Gastroesophageal sphincter (tissue), 4 donors: ENCODE data around the gene RNF150. TPM values are rescaled to one million over a fixed set of nuclear protein-coding genes. Genes with fewer than 3 reads are reported as not detected.
"Not testable (repeated sequence)": the region's sequence is repeated elsewhere in the genome, so short reads cannot be mapped to it uniquely, and the experiment has no call there.

Source experiments
- ATAC-seq: fragments of 150-250 bp; one replicate; pipeline ENCODE4 v1.9.1; 2016; ENCODE audit warnings: mild to moderate bottlenecking, moderate library complexity
- H3K27ac ChIP-seq, 4 donors: fragments of 200-600 bp; sonication (generic) in 3 of 4; 1 replicate in 3 of 4; 2 replicates in 1 of 4; pipeline ENCODE4 v1.5.1; 2016 to 2019
- H3K27me3 ChIP-seq: fragments of 200-600 bp; sonication (generic); one replicate; pipeline ENCODE4 v1.5.1; 2019
- H3K36me3 ChIP-seq, 2 donors: fragments of 200-600 bp; sonication (generic); one replicate each; pipeline ENCODE4 v1.5.1; 2019; ENCODE audit warnings: control low read depth in 1 of 2
- H3K4me1 ChIP-seq, 3 donors: fragments of 200-600 bp; sonication (generic); 1 replicate in 2 of 3; 2 replicates in 1 of 3; pipeline ENCODE4 v1.5.1; 2016 to 2019; ENCODE audit warnings: control low read depth in 2 of 3
- H3K4me3 ChIP-seq, 2 donors: fragments of 200-600 bp; sonication (generic); one replicate each; pipeline ENCODE4 v1.5.1; 2019; ENCODE audit warnings: mild to moderate bottlenecking in 1 of 2, moderate library complexity in 1 of 2
- H3K9me3 ChIP-seq, 3 donors: fragments of 200-600 bp; sonication (generic); one replicate each; pipeline ENCODE4 v1.5.1; 2017 to 2019; ENCODE audit warnings: control low read depth in 2 of 3
- POLR2AphosphoS5 ChIP-seq: sonication (generic); formaldehyde crosslinking; IDR thresholded peaks from one replicate; pipeline ENCODE4 v1.6.1; 2017; ENCODE audit warnings: antibody characterized with exemption
- WGBS, 2 donors: methylation state at CpG; one replicate each; pipeline ENCODE4 v1.1.5; 2018; ENCODE audit warnings: low coverage in 1 of 2; 5-methylcytosine and 5-hydroxymethylcytosine counted together
- total RNA-seq, 4 donors: library from RNA; depleted of rRNA; stranded (reverse); fragments of >200 nt; gene quantifications; one replicate each; pipeline ENCODE4 v1.1.0, GENCODE V29; 2016
- TF ChIP-seq, protein P1 (sequence below), 4 experiments: fragments of 200-600 bp in 2 of 4; fragments of 450-650 bp in 2 of 4; sonication (generic) in 1 of 4; IDR thresholded peaks; one replicate each; pipeline ENCODE4 v1.5.1; 2017 to 2019; ENCODE audit warnings: antibody characterized with exemption in 4 of 4, mild to moderate bottlenecking in 2 of 4, moderate library complexity in 2 of 4

The RNF150 gene
- total RNA-seq, 4 donors from 2014 or later: 36.5 to 70.5 (median 59.9) TPM

GRCh38 chr4:140811429-140811828 lies 321.8 kb downstream of the RNF150 start:
- Histone ChIP-seq H3K36me3 (no peaks in the 10 kb centered on the region), H3K4me3 (no peak overlapping the region), H3K9me3 (no peaks in the 10 kb centered on the region), H3K4me1 (peaks cover 0 to 14% (median 5%) of the 10 kb centered on the region in 3 donors), H3K27ac (no peak overlapping the region), H3K27me3 (peaks cover 6% of the 10 kb centered on the region)
- 84% methylated on average over 4 of the region's 4 CpGs; no CpG with 5 or more reads in 1 of the 2 donors for WGBS, 2 donors
- ATAC-seq: no peak
- TF ChIP-seq, protein P1, sequence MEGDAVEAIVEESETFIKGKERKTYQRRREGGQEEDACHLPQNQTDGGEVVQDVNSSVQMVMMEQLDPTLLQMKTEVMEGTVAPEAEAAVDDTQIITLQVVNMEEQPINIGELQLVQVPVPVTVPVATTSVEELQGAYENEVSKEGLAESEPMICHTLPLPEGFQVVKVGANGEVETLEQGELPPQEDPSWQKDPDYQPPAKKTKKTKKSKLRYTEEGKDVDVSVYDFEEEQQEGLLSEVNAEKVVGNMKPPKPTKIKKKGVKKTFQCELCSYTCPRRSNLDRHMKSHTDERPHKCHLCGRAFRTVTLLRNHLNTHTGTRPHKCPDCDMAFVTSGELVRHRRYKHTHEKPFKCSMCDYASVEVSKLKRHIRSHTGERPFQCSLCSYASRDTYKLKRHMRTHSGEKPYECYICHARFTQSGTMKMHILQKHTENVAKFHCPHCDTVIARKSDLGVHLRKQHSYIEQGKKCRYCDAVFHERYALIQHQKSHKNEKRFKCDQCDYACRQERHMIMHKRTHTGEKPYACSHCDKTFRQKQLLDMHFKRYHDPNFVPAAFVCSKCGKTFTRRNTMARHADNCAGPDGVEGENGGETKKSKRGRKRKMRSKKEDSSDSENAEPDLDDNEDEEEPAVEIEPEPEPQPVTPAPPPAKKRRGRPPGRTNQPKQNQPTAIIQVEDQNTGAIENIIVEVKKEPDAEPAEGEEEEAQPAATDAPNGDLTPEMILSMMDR (IDR thresholded peaks at IDR 0.05): no peak
- no peak for TF ChIP-seq POLR2AphosphoS5

GRCh38 chr4:140810591-140811169 lies 322.6 kb downstream of the RNF150 start:
- 70% methylated on average over 1 of the region's 1 CpG; no CpG with 5 or more reads in 1 of the 2 donors for WGBS, 2 donors
- not testable (repeated sequence) for H3K4me3 ChIP-seq, ATAC-seq, H3K36me3 ChIP-seq, H3K27ac ChIP-seq, H3K27me3 ChIP-seq, H3K9me3 ChIP-seq
- peaks cover 0 to 14% (median 5%) of the 10 kb centered on the region in 3 donors for H3K4me1 ChIP-seq

Other genes with a start within 250 kb of the RNF150 start
- 10 to 100 TPM; 31.2 to 44.9 (median 42.4) TPM for gene ZNF330, start 87.4 kb upstream of the RNF150 start, total RNA-seq